Ectodermal cell (in vitro differentiated cells): ENCODE data around the gene SLC22A16.

Experiments
- H3K27ac ChIP-seq: 2 replicates; pipeline ENCODE4 v1.7.0; 2013; ENCODE audit warnings: mild to moderate bottlenecking, low read depth, low read length; ENCODE audit not compliant: insufficient read depth, poor library complexity, severe bottlenecking
- H3K27me3 ChIP-seq: 2 replicates; pipeline ENCODE4 v1.7.0; 2013; ENCODE audit warnings: mild to moderate bottlenecking, low read length; ENCODE audit not compliant: insufficient read depth, control insufficient read depth, poor library complexity, severe bottlenecking
- H3K36me3 ChIP-seq: one replicate; pipeline ENCODE4 v1.7.0; 2013; ENCODE audit warnings: low read length; ENCODE audit not compliant: control insufficient read depth, insufficient read depth
- H3K4me1 ChIP-seq: one replicate; pipeline ENCODE4 v1.7.0; 2013; ENCODE audit warnings: low read length; ENCODE audit not compliant: control insufficient read depth, insufficient read depth
- H3K4me3 ChIP-seq: 2 replicates; pipeline ENCODE4 v1.7.0; 2013; ENCODE audit warnings: low read depth, low read length, control low read depth; ENCODE audit not compliant: insufficient read depth
- H3K9me3 ChIP-seq: 2 replicates; pipeline ENCODE4 v1.7.0; 2013; ENCODE audit warnings: mild to moderate bottlenecking, low read length, moderate library complexity; ENCODE audit not compliant: control insufficient read depth
- WGBS, 2 experiments: methylation state at CpG; one replicate each; pipeline ENCODE4 v1.1.7; 2013; ENCODE audit warnings: missing lambda C conversion rate in 2 of 2; 5-methylcytosine and 5-hydroxymethylcytosine counted together

The SLC22A16 gene

GRCh38 chr6:110410511-110410910 is 65.9 kb downstream of the SLC22A16 start:
- no peak overlapping the region for H3K4me3 ChIP-seq
- no peaks in the 10 kb centered on the region for H3K36me3 ChIP-seq
- H3K27ac ChIP-seq: no peak overlapping the region
- H3K4me1 ChIP-seq: no peaks in the 10 kb centered on the region
- 81 to 82% methylated on average over 4 of the region's 4 CpGs for WGBS, 2 experiments
- H3K27me3 ChIP-seq: no peaks in the 10 kb centered on the region
- no peaks in the 10 kb centered on the region for H3K9me3 ChIP-seq

GRCh38 chr6:110409794-110410193 is 66.6 kb downstream of the SLC22A16 start:
- H3K4me1 ChIP-seq: no peaks in the 10 kb centered on the region
- no peaks in the 10 kb centered on the region for H3K36me3 ChIP-seq
- no peak overlapping the region for H3K27ac ChIP-seq
- no peaks in the 10 kb centered on the region for H3K9me3 ChIP-seq
- H3K27me3 ChIP-seq: no peaks in the 10 kb centered on the region
- no peak overlapping the region for H3K4me3 ChIP-seq

- 78 to 79% methylated on average over 6 of the region's 6 CpGs for WGBS, 2 experiments
Measured at GRCh38 chr6:110408901-110409300, 67.5 kb downstream of the SLC22A16 start.

GRCh38 chr6:110404607-110405006 is 71.8 kb downstream of the SLC22A16 start:
- WGBS, 2 experiments: 92 to 93% methylated on average over 8 of the region's 8 CpGs
- H3K9me3 ChIP-seq: no peaks in the 10 kb centered on the region
- no peaks in the 10 kb centered on the region for H3K4me1 ChIP-seq
- no peaks in the 10 kb centered on the region for H3K36me3 ChIP-seq
- H3K4me3 ChIP-seq: no peak overlapping the region
- H3K27ac ChIP-seq: no peak overlapping the region
- no peaks in the 10 kb centered on the region for H3K27me3 ChIP-seq

More at GRCh38 chr6:110408901-110409300, 67.5 kb downstream of the SLC22A16 start:
- H3K9me3 ChIP-seq: no peaks in the 10 kb centered on the region
- H3K36me3 ChIP-seq: no peaks in the 10 kb centered on the region
- no peaks in the 10 kb centered on the region for H3K4me1 ChIP-seq
- no peaks in the 10 kb centered on the region for H3K27me3 ChIP-seq
- H3K27ac ChIP-seq: no peak overlapping the region
- no peak overlapping the region for H3K4me3 ChIP-seq

GRCh38 chr6:110401585-110402176 is 74.7 kb downstream of the SLC22A16 start:
- no peaks in the 10 kb centered on the region for H3K27me3 ChIP-seq
- H3K4me1 ChIP-seq: no peaks in the 10 kb centered on the region
- 93 to 100% methylated on average over 3 to 4 of the region's 4 CpGs for WGBS, 2 experiments
- no peak overlapping the region for H3K4me3 ChIP-seq
- H3K36me3 ChIP-seq: no peaks in the 10 kb centered on the region
- no peak overlapping the region for H3K27ac ChIP-seq
- no peaks in the 10 kb centered on the region for H3K9me3 ChIP-seq

GRCh38 chr6:110400208-110400607 is 76.2 kb downstream of the SLC22A16 start:
- H3K27me3 ChIP-seq: no peaks in the 10 kb centered on the region
- no peaks in the 10 kb centered on the region for H3K4me1 ChIP-seq
- no peaks in the 10 kb centered on the region for H3K36me3 ChIP-seq
- 92 to 93% methylated on average over 18 of the region's 18 CpGs for WGBS, 2 experiments
- no peaks in the 10 kb centered on the region for H3K9me3 ChIP-seq
- H3K4me3 ChIP-seq: no peak overlapping the region
- H3K27ac ChIP-seq: no peak overlapping the region

GRCh38 chr6:110399219-110400071 is 77.0 kb downstream of the SLC22A16 start:
- Histone ChIP-seq H3K27me3 (no peaks in the 10 kb centered on the region), H3K4me3 (no peak overlapping the region), H3K4me1 (no peaks in the 10 kb centered on the region), H3K9me3 (no peaks in the 10 kb centered on the region), H3K36me3 (no peaks in the 10 kb centered on the region), H3K27ac (no peak overlapping the region)
- WGBS, 2 experiments: 94% methylated on average over 43 of the region's 43 CpGs

GRCh38 chr6:110398778-110399177 is 77.6 kb downstream of the SLC22A16 start:
- H3K4me1 ChIP-seq: no peaks in the 10 kb centered on the region
- H3K27me3 ChIP-seq: no peaks in the 10 kb centered on the region
- no peak overlapping the region for H3K4me3 ChIP-seq
- 95% methylated on average over 4 of the region's 4 CpGs for WGBS, 2 experiments
- H3K27ac ChIP-seq: no peak overlapping the region
- no peaks in the 10 kb centered on the region for H3K36me3 ChIP-seq
- no peaks in the 10 kb centered on the region for H3K9me3 ChIP-seq

- WGBS, 2 experiments: 78 to 85% methylated on average over 4 of the region's 4 CpGs
Measured at GRCh38 chr6:110395221-110395620, 81.2 kb downstream of the SLC22A16 start.

GRCh38 chr6:110394409-110394808 is 82.0 kb downstream of the SLC22A16 start:
- Histone ChIP-seq H3K27ac (no peak overlapping the region), H3K36me3 (no peaks in the 10 kb centered on the region), H3K4me1 (no peaks in the 10 kb centered on the region), H3K4me3 (no peak overlapping the region), H3K27me3 (no peaks in the 10 kb centered on the region), H3K9me3 (no peaks in the 10 kb centered on the region)
- WGBS, 2 experiments: 94 to 96% methylated on average over 4 of the region's 4 CpGs

More at GRCh38 chr6:110395221-110395620, 81.2 kb downstream of the SLC22A16 start:
- H3K9me3 ChIP-seq: no peaks in the 10 kb centered on the region
- no peak overlapping the region for H3K4me3 ChIP-seq
- no peaks in the 10 kb centered on the region for H3K36me3 ChIP-seq
- H3K27ac ChIP-seq: no peak overlapping the region
- H3K4me1 ChIP-seq: no peaks in the 10 kb centered on the region
- no peaks in the 10 kb centered on the region for H3K27me3 ChIP-seq
